MM.1S (cell line): Measurements from ENCODE around the gene PIR.

ENCODE experiments used
- DNase-seq: peaks from one replicate; pipeline ENCODE4 v3.0.0-alpha.2; 2015
- H2AFZ ChIP-seq: fragments of 300-600 bp; sonication (generic); 2 replicates; pipeline ENCODE4 v1.6.0; 2016; ENCODE audit warnings: antibody characterized with exemption, low read length
- H3F3A ChIP-seq: fragments of 300-600 bp; sonication (generic); 2 replicates; pipeline ENCODE4 v1.6.1; 2016; ENCODE audit warnings: mild to moderate bottlenecking, antibody characterized with exemption, low read length, moderate library complexity, mixed read lengths; ENCODE audit not compliant: insufficient read depth
- H3K27ac ChIP-seq: fragments of 300-600 bp; sonication (generic); 2 replicates; pipeline ENCODE4 v1.5.1; 2016; ENCODE audit warnings: mild to moderate bottlenecking, low read length
- H3K27me3 ChIP-seq: fragments of 300-600 bp; sonication (generic); replicated peaks from 2 replicates; pipeline ENCODE4 v1.6.0; 2016; ENCODE audit warnings: low read length; ENCODE audit not compliant: insufficient read depth
- H3K36me3 ChIP-seq: fragments of 300-600 bp; sonication (generic); replicated peaks from 2 replicates; pipeline ENCODE4 v1.6.1; 2016; ENCODE audit warnings: mild to moderate bottlenecking, low read length, mixed read lengths; ENCODE audit not compliant: insufficient read depth
- H3K4me1 ChIP-seq: fragments of 300-600 bp; sonication (generic); 2 replicates; pipeline ENCODE4 v1.6.1; 2016; ENCODE audit warnings: low read length, mixed read lengths
- H3K4me2 ChIP-seq: fragments of 300-600 bp; sonication (generic); 2 replicates; pipeline ENCODE4 v1.6.0; 2016; ENCODE audit warnings: low read depth, low read length
- H3K4me3 ChIP-seq: fragments of 300-600 bp; sonication (generic); 2 replicates; pipeline ENCODE4 v1.5.1; 2016; ENCODE audit warnings: low read length, mixed read lengths
- H3K79me2 ChIP-seq: fragments of 300-600 bp; sonication (generic); 2 replicates; pipeline ENCODE4 v1.6.1; 2016; ENCODE audit warnings: mixed run types, low read length, mixed read lengths
- H3K9ac ChIP-seq: fragments of 300-600 bp; sonication (generic); 2 replicates; pipeline ENCODE4 v1.6.1; 2016; ENCODE audit warnings: low read length, mixed read lengths
- H3K9me2 ChIP-seq: fragments of 300-600 bp; sonication (generic); replicated peaks from 2 replicates; pipeline ENCODE4 v1.6.1; 2016; ENCODE audit warnings: mild to moderate bottlenecking, low read length, mixed read lengths; ENCODE audit not compliant: insufficient read depth
- H3K9me3 ChIP-seq: fragments of 300-600 bp; sonication (generic); replicated peaks from 2 replicates; pipeline ENCODE4 v1.6.1; 2016; ENCODE audit warnings: mild to moderate bottlenecking, low read length, mixed read lengths; ENCODE audit not compliant: insufficient read depth
- H4K20me1 ChIP-seq: fragments of 300-600 bp; sonication (generic); 2 replicates; pipeline ENCODE4 v1.6.1; 2016; ENCODE audit warnings: mild to moderate bottlenecking, low read length, moderate library complexity, mixed read lengths; ENCODE audit not compliant: insufficient read depth
- EZH2 ChIP-seq: fragments of 300-600 bp; sonication (generic); optimal IDR thresholded peaks from 2 replicates; pipeline ENCODE3; 2017; ENCODE audit warnings: low read depth, mild to moderate bottlenecking, antibody characterized with exemption, low read length, mixed read lengths
- EZH2phosphoT487 ChIP-seq: fragments of 300-600 bp; sonication (generic); IDR thresholded peaks from 2 replicates; pipeline ENCODE4 v1.6.1; 2018; ENCODE audit warnings: antibody characterized with exemption, low read length
- TF ChIP-seq, protein P1 (sequence below): fragments of 300-600 bp; sonication (generic); IDR thresholded peaks from 2 replicates; pipeline ENCODE4 v1.5.1; 2016; ENCODE audit warnings: antibody characterized with exemption, low read length, mixed read lengths

The PIR gene

DNA sequence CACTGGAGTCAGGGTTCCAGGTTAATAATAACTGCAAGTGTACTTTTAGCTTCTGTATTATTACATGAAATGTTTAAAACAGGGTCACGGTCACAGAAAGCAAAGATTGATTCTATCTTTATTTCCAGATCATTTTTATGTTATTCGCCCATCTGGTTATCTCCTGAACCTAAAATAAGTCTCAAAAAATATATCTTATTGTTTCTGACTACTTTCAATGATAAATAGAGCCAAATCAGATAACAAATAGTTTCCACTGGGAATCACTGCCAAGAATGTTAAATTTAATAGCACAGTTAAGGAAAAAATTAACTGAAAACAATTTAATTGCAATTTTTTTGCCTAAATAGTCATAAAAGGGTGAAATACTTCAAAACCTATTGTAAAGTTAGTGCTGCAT, 91.8 kb downstream of the PIR start:
- Histone ChIP-seq H3K79me2 (no peaks in the 10 kb centered on the region), H3K9me3 (no peaks in the 10 kb centered on the region), H3K36me3 (no peaks in the 10 kb centered on the region), H3K27me3 (no peaks in the 10 kb centered on the region), H3K4me2 (no peak overlapping the region), H3K9ac (no peak overlapping the region), H4K20me1 (no peaks in the 10 kb centered on the region), H3K9me2 (no peaks in the 10 kb centered on the region), H3K4me3 (no peak overlapping the region), H3F3A (no peaks in the 10 kb centered on the region), H3K4me1 (no peaks in the 10 kb centered on the region), H2AFZ (no peak overlapping the region), H3K27ac (no peak overlapping the region)
- no peak for TF ChIP-seq EZH2
- TF ChIP-seq, protein P1, sequence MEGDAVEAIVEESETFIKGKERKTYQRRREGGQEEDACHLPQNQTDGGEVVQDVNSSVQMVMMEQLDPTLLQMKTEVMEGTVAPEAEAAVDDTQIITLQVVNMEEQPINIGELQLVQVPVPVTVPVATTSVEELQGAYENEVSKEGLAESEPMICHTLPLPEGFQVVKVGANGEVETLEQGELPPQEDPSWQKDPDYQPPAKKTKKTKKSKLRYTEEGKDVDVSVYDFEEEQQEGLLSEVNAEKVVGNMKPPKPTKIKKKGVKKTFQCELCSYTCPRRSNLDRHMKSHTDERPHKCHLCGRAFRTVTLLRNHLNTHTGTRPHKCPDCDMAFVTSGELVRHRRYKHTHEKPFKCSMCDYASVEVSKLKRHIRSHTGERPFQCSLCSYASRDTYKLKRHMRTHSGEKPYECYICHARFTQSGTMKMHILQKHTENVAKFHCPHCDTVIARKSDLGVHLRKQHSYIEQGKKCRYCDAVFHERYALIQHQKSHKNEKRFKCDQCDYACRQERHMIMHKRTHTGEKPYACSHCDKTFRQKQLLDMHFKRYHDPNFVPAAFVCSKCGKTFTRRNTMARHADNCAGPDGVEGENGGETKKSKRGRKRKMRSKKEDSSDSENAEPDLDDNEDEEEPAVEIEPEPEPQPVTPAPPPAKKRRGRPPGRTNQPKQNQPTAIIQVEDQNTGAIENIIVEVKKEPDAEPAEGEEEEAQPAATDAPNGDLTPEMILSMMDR: no peak
- no peak for TF ChIP-seq EZH2phosphoT487
- DNase-seq: no peak

DNA sequence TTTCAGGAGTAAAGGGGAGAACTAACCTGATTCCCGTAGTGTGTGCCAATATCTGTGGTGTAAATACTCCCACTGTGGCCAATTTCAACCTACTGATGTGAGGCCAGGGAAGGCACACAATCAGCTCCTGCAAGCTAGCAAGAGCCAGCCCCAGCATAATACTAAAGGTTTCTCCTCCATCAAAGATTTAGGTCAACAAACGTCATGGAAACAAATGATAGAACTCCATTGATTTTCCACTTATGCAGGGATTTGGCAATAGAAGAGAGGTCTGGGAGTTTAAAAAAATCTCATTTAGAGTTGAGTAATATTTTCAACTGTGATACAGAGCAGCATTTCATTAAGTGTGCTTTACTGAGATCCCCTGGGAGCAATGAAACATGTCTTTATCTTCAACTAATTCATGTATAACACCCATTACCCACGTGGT, 93.2 kb downstream of the PIR start:
- H3K27me3 ChIP-seq: no peaks in the 10 kb centered on the region
- H3K4me2 ChIP-seq: no peak overlapping the region
- no peaks in the 10 kb centered on the region for H3F3A ChIP-seq

DNA sequence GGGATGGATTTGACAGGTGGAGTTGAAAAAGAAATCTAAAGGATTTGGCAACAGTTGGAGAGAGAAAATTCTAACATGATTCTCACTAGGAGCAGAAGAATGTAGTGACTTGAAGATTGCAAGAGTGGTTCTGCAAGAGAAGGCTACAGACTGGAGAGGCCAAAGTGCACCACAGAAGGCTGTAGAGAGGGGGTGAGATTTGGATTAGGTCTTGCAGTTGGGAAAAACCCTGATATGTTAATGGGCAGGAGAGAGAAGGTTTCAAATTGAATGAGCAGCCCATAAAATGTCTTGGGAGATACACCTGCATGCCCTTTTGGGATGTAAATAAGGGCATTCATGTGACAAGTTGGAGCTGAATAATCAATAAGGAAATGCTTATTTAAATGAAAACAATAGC, 94.3 kb downstream of the PIR start:
- no peaks in the 10 kb centered on the region for H3K79me2 ChIP-seq
- no peaks in the 10 kb centered on the region for H3K9me2 ChIP-seq
- TF ChIP-seq EZH2 (no peak), EZH2phosphoT487 (no peak)
- TF ChIP-seq, protein P1: no peak
- H3F3A ChIP-seq: no peaks in the 10 kb centered on the region
- H3K4me1 ChIP-seq: no peaks in the 10 kb centered on the region
- H3K4me3 ChIP-seq: no peak overlapping the region
- no peak overlapping the region for H3K4me2 ChIP-seq
- H3K27me3 ChIP-seq: no peaks in the 10 kb centered on the region
- no peak for DNase-seq
- no peak overlapping the region for H3K9ac ChIP-seq
- no peak overlapping the region for H3K27ac ChIP-seq
- no peaks in the 10 kb centered on the region for H4K20me1 ChIP-seq
- H2AFZ ChIP-seq: no peak overlapping the region
- no peaks in the 10 kb centered on the region for H3K9me3 ChIP-seq
- no peaks in the 10 kb centered on the region for H3K36me3 ChIP-seq

More for the DNA sequence above, 93.2 kb downstream of the PIR start:
- Histone ChIP-seq H3K9ac (no peak overlapping the region), H3K36me3 (no peaks in the 10 kb centered on the region), H3K27ac (no peak overlapping the region), H3K9me3 (no peaks in the 10 kb centered on the region), H3K79me2 (no peaks in the 10 kb centered on the region), H4K20me1 (no peaks in the 10 kb centered on the region), H3K4me1 (no peaks in the 10 kb centered on the region), H3K4me3 (no peak overlapping the region), H3K9me2 (no peaks in the 10 kb centered on the region), H2AFZ (no peak overlapping the region)
- TF ChIP-seq, protein P1: no peak
- TF ChIP-seq EZH2phosphoT487 (no peak), EZH2 (no peak)
- no peak for DNase-seq
